T-helper 1 cell treated with Interleukin-12 subunit alpha and Interleukin-12 subunit beta and Interleukin-4 antibody, amounts not matched to agents 30 ng/mL and 1 ng/mL, for 36 hours (primary cell): ENCODE measurements around the gene POLR2F. TPM values are rescaled to one million over a fixed set of nuclear protein-coding genes. Genes with fewer than 3 reads are reported as not detected.
"Not testable (repeated sequence)": the region's sequence is repeated elsewhere in the genome, so short reads cannot be mapped to it uniquely, and the experiment has no call there.

Experiments used
- intact Hi-C: fragments of 100-400 bp; cut with micrococcal nuclease; formaldehyde crosslinking; loops from one replicate; pipeline ENCODE4 v1.15.1; 2024
- total RNA-seq: library from RNA; stranded (reverse); gene quantifications from 2 replicates; pipeline ENCODE4 v1.2.3, GENCODE V29; 2022

POLR2F gene
- total RNA-seq, 1 donor from 2014 or later: 71.7 TPM

GRCh38 chr22:37952629-37953028 lies 870 bp upstream of the POLR2F start:
- intact Hi-C loops: loop anchor here (1.0 to 5.0 kb wide), 14 partner anchors 13 to 804 kb away; partner anchors contain the start of genes ANKRD54, CBY1, DMC1 and EIF3L

DNA sequence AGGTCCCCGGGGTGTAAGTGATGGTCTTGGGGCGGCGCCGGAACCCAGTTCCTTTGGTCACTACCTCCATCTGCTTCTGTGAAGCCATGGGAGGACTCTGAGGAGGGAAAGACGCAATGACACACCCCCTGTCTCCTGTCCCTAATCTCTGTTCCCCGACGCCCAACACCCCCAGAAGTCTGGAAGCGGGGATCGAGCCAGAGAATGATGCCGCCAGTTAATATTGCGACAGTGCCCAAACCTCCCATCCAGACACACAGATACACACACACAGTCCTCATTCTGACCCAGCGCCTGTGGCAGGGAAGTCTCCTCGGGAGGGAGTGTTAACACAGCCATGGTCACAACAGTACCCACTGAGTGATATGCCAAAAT lies 450 bp upstream of the POLR2F start:
- intact Hi-C loops: loop anchor here (1.0 to 5.0 kb wide), 14 partner anchors 12 to 804 kb away; partner anchors contain the start of genes ANKRD54, CBY1, DMC1 and EIF3L

GRCh38 chr22:37954686-37955085 lies 1.2 kb downstream of the POLR2F start:
- intact Hi-C loops: loop anchor here (5.0 kb wide), 3 partner anchors 248 to 347 kb away; partner anchors contain the start of genes GGA1, LGALS1 and MAFF

DNA sequence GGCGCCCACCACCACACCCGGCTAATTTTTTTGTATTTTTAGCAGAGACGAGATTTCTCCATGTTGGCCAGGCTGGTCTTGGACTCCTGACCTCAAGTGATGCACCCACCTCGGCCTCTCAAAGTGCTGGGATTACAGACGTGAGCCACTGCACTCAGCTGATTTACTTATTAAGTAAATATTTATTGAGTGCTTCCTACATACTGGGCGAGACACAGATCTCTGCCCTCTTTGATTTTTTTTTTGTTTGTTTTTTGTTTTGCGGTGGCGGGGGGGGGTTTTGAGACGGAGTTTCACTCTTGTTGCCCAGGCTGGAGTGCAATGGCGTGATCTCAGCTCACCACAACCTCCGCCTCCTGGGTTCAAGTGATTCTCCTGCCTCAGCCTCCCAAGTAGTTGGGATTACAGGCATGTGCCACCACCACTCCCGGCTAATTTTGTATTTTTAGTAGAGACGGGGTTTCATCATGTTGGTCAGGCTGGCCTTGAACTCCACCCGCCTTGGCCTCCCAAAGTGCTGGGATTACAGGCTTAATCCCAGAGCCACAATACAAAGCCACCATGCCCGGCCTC lies 2.4 kb downstream of the POLR2F start:
- intact Hi-C loops: not testable (repeated sequence)

- intact Hi-C loops: no loop called here
These were observed 3.7 kb downstream of the POLR2F start for GRCh38 chr22:37957232-37957631.

- intact Hi-C loops: no loop called here
These were observed 5.8 kb downstream of the POLR2F start for GRCh38 chr22:37959231-37959825.

DNA sequence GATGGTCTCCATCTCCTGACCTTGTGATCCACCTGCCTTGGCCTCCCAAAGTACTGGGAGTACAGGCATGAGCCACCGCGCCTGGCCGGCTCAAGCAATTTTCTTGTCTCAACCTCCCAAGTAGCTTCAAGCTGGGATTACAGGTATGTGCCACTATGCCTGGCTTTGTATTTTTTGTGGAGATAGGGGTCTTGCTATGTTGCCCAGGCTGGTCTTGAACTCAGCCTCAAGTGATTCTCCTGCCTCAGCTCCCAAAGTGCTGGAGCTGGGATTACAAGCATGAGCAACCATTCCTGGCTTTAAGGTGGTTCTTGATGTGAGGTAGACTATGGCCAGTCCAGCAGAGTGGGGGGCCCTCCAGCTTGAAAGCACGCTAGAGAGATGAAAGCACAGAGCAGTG lies 7.6 kb downstream of the POLR2F start:
- intact Hi-C loops: no loop called here

DNA sequence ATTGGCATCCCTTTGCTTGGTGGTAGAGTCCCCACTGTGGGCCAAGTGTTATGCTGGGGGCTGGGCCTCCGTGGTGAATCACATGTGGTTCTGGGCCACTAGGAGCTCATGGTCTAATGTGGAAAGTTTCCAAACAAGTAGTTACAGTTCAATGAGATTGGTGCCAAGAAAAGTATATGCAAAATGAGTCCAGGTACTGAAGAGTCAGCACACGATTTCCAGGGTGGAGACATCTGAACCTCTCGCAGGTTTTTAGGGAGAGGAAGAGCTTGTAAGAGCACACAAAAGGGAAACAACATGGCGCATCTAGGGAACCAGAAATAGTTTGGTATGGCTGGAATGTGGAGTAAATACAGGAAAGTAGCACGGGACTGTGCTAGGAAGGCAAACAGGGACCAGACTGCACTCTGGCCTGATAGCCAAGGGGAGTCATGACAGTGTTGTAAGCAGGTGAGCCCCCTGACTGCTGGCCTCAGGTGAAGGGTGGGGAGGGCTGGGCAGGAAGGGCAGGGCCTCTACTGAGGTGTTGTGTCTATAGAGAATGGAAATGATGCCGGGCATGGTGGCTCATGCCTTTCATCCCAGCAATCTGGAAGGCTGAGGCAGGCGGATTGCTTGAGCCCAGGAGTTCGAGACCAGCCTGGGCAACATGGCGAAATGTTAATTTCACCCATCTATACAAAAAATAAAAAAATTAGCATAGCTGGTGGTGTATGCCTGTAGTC lies 12.6 kb downstream of the POLR2F start:
- intact Hi-C loops: loop anchor here (1.0 to 5.0 kb wide), 7 partner anchors 13 to 429 kb away; partner anchors contain the start of genes C22orf23 and POLR2F

DNA sequence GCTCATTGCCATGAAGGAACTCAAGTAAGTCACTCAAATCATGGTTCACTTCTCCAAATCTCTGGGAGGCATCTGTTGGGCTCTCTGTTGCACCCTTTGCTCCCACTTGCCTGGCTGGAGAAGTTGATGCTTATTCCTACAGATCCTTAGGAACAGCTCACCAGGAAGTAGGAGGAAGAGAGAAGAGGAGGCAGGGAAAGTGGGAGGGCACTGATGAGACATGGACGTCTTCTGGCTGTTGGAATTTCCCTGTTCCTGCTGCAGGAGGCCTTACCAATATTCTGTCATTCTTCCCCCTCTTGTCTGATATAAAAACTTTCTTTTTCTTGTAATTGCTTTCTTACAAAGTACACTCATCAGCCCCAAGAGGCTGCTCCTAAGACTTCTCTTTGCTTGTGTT lies 13.6 kb downstream of the POLR2F start:
- intact Hi-C loops: loop anchor here (5.0 kb wide), 1 partner anchor 430 kb away; no protein-coding TSS in a partner anchor

GRCh38 chr22:37967637-37968451 lies 14.3 kb downstream of the POLR2F start:
- intact Hi-C loops: loop anchor here (5.0 kb wide), 1 partner anchor 431 kb away; no protein-coding TSS in a partner anchor

GRCh38 chr22:37968452-37969251 lies 15.2 kb downstream of the POLR2F start:
- intact Hi-C loops: loop anchor here (5.0 kb wide), 1 partner anchor 431 kb away; no protein-coding TSS in a partner anchor

GRCh38 chr22:37970864-37971263 lies 17.4 kb downstream of the POLR2F start:
- intact Hi-C loops: no loop called here

GRCh38 chr22:37971475-37972434 lies 18.3 kb downstream of the POLR2F start:
- intact Hi-C loops: no loop called here

DNA sequence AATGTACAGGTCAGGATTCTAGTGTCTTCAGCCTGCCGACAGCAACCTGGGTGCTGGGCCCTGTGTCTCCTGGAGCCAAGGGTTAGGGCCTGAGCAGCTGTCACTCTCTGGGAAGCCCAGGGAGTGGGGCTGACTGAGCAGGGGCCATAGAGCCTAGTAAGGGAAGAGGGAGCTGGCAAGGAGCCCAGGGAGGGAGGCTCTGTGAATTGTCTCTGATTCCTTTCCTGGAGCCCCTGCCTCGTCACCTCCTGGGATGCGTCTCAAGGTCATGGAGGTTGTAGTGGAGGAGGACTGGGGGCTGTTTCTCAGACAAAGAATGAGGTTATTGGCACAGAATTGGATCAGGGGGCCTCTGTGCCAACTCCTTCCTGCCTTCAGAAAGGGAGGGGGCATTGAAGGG lies 19.0 kb downstream of the POLR2F start:
- intact Hi-C loops: no loop called here

DNA sequence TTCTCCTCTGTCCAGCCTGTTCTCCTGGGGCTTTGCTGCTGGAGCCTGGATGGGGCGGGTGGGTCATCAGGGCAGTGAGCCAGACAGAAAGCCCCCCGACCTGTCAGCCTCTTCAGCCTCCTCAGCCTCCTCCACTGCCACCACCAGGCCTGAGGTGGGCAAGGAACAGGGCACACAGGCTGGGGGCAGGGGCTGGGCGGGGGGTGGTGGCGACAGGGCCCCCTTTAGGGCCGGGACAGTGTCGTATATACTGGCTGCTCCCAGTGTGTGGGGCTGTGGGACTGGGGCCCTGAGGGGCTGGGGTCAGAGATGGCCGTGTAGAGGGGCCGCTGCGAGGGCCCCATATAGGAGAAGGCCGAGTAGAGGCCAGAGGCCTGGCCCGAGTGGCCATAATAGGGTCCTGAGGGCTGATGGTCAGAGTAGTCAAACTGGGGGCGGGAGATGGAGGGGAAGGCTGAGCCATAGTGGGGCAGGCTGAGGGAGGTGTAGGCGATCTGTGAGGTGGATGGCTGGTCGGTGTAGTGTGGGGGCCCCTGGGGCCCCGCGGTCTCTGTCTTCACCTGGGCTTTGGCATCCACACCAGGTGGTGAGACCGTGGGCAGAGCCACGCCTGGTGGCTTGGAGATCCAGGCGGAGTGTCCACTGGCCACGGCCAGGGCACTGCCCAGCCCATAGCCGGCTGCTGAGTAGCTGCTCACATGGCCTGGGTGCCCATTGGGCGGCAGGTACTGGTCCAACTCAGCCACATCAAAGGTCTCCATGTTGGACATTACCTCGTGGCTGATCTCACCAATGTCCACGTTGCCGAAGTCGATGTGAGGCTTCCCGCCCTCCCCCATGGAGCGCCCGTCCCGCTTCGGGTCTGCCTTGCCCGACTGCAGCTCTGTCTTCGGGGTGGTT lies 20.0 kb downstream of the POLR2F start:
- intact Hi-C loops: no loop called here

DNA sequence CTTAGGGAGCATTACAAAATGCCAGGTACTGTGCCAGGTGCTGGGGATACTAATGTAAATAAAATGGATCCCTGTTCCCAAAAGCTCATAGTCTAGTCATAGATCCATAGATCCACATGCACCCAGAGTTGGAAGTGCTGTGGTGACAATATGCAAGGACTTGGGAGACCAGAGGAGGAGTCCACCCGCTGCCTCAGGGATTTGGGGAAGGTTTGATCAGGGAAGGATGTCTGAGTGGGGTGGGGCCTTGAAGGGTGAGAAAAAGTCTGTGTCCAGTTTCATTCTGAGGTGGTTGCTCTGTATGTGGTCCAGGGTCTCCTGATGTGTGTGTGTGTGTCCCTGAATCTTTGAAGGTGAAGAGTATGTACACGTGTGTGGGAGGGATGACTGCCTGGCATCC lies 21.7 kb downstream of the POLR2F start:
- intact Hi-C loops: no loop called here

GRCh38 chr22:37976022-37976421 lies 22.5 kb downstream of the POLR2F start:
- intact Hi-C loops: not testable (repeated sequence)

- intact Hi-C loops: no loop called here
These were observed 23.0 kb downstream of the POLR2F start for GRCh38 chr22:37976547-37976946.
